ENCODE results near the gene RAB11FIP3.

GRCh38 chr16:377419-377951 lies 48.0 kb upstream of the RAB11FIP3 start:
- TF ChIP-seq CTCF (conservative IDR thresholded peaks at IDR 0.05) (no peak), EZH2 (IDR thresholded peaks at IDR 0.05; ENCODE audit: low read depth) (no peak)

Measured in PC-9 (cell line).